ENCODE results near the gene STK38L. TPM values are rescaled to one million over a fixed set of nuclear protein-coding genes. Genes with fewer than 3 reads are reported as not detected.

STK38L gene
- total RNA-seq, 5 donors from 2014 or later (not counting 1 experiment from before 2014, with no cell fraction given), result 13.5 to 19.6 (median 18.3) TPM

DNA sequence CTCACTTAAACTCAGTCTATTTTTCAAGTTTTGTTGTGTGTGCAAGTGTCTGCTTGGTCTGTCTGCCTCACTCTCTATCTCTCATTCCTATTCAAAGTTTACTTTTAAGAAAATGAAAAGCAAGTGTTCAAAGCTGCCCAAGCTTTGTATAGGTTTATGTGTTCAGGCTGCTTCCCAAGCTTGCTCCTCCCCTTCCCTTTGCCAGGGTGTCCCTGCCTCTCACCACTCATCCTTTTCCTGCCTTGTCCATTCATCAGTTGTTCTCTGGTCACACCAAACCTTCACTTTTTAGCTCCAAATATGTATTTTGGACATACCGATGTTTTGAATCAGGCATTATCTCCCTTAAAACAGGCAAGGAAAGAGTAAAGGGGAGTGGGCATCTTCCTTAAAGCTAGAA lies 41.3 kb downstream of the STK38L start:
- ChIA-PET CTCF (interaction anchor here (0.6 to 1.3 kb wide), 5 partner anchors 10 to 141 kb away, joined by 3 to 8 read pairs (median 5); no protein-coding TSS in a partner anchor), POLR2A (no interaction called here)
- DNase-seq, result no peak
- WGBS (ENCODE audit: insufficient coverage), result no CpG with 5 or more reads among the region's 1 CpG
- no peak for ATAC-seq (replicated peaks in 1 of 4)
- Histone ChIP-seq H3K27ac (ENCODE audit: low read length) (no peak overlapping the region), H3K36me3 (ENCODE audit: control insufficient read depth in 2 of 2, extremely low read depth in 1 of 2, insufficient read depth in 1 of 2, low read length in 1 of 2) (no peaks in the 10 kb centered on the region), H3K4me1 (ENCODE audit: control insufficient read depth in 1 of 2, extremely low read depth in 1 of 2, insufficient read depth in 2 of 2, low read length in 2 of 2) (no peaks in the 10 kb centered on the region), H3K9me3 (no peaks in the 10 kb centered on the region), H3K27me3 (replicated peaks in 1 of 2; ENCODE audit: control insufficient read depth in 2 of 2, extremely low read depth in 1 of 2, insufficient read depth in 2 of 2, low read length in 1 of 2) (no peaks in the 10 kb centered on the region), H3K4me3 (ENCODE audit: control insufficient read depth in 1 of 2, extremely low read depth in 1 of 2, low read length in 1 of 2) (no peak overlapping the region)
- Mint-ChIP-seq H3K27me3 (no peaks in the 10 kb centered on the region), H3K4me3 (no peak overlapping the region), H3K36me3 (no peaks in the 10 kb centered on the region), H3K27ac (no peak overlapping the region), H3K9me3 (no peaks in the 10 kb centered on the region), H3K4me1 (peaks cover 2 to 15% (median 7%) of the 10 kb centered on the region in 3 donors)

DNA sequence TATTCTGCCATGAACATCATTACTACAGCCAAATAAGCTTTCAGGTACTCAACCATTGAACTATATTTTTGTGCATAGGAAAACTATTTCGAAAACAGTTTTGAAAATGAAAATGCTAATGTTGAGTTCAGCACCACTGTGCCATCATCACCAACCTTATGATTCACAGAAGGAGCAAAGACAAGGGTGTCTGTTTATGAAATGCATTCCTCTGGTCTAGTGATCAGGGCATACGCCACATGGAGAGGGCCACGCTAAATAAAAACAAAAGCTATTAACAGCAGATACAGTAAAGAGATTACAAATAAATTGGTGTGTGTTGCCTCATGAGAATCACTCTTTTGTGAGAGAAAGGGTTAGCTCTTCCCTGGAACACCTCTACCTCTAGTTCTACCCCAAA lies 45.3 kb downstream of the STK38L start:
- no peak overlapping the region for H3K4me3 Mint-ChIP-seq
- H3K27ac Mint-ChIP-seq, result no peak overlapping the region
- DNase-seq (no peak), ATAC-seq (replicated peaks in 1 of 4) (no peak)
- H3K4me1 ChIP-seq (ENCODE audit: control insufficient read depth in 1 of 2, extremely low read depth in 1 of 2, insufficient read depth in 2 of 2, low read length in 2 of 2), result no peaks in the 10 kb centered on the region
- no peak overlapping the region for H3K27ac ChIP-seq (ENCODE audit: low read length)
- H3K4me1 Mint-ChIP-seq, result peaks cover 6 to 17% (median 7%) of the 10 kb centered on the region in 3 donors
- H3K9me3 Mint-ChIP-seq, result no peaks in the 10 kb centered on the region
- no peaks in the 10 kb centered on the region for H3K36me3 ChIP-seq (ENCODE audit: control insufficient read depth in 2 of 2, extremely low read depth in 1 of 2, insufficient read depth in 1 of 2, low read length in 1 of 2)
- CTCF ChIA-PET, result no interaction called here
- no peak overlapping the region for H3K4me3 ChIP-seq (ENCODE audit: control insufficient read depth in 1 of 2, extremely low read depth in 1 of 2, low read length in 1 of 2)
- H3K9me3 ChIP-seq, result no peaks in the 10 kb centered on the region
- peaks cover 9% of the 10 kb centered on the region for H3K36me3 Mint-ChIP-seq
- H3K27me3 Mint-ChIP-seq, result no peaks in the 10 kb centered on the region
- WGBS (ENCODE audit: insufficient coverage), result no CpG with 5 or more reads among the region's 3 CpGs
- H3K27me3 ChIP-seq (replicated peaks in 1 of 2; ENCODE audit: control insufficient read depth in 2 of 2, extremely low read depth in 1 of 2, insufficient read depth in 2 of 2, low read length in 1 of 2), result no peaks in the 10 kb centered on the region
- POLR2A ChIA-PET, result interaction anchor here in 1 of 2 donors (0.7 kb wide), 1 partner anchor 145 kb away, joined by 3 read pairs; no protein-coding TSS in a partner anchor

DNA sequence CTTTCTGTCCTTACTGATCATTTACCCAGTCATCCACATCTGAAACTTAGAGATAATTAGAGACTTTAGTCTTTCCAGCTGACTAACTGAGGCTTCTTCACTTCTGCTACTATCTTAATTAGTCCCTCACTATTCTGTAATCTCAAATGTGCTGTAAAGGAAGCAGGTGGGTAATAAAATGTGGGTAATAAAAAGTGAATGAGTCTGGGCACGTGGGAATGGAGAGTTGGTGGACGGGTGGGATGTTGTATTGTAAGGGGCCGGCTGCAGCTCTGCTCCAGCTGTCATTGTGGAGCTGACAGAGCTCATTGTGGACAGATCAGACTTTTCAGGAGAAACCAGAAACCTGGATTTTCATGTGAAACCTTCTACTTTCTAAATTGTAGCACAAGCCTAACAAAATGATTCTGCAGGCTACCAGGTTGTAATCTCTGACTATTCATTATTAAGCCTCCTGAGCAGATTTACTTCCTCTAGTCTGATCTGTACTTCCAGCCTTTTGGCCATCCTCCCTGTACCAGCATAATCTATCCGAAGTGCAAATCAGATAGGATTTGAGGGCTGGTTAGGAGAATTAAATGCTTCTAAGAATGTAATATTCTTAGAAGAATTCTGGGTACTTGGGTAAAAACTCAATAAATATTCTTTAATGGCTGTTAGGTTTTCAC lies 46.5 kb downstream of the STK38L start:
- POLR2A ChIA-PET, result no interaction called here

GRCh38 chr12:27291862-27292261 lies 47.8 kb downstream of the STK38L start:
- Histone ChIP-seq H3K36me3 (ENCODE audit: control insufficient read depth in 2 of 2, extremely low read depth in 1 of 2, insufficient read depth in 1 of 2, low read length in 1 of 2) (no peaks in the 10 kb centered on the region), H3K9me3 (no peaks in the 10 kb centered on the region), H3K27me3 (replicated peaks in 1 of 2; ENCODE audit: control insufficient read depth in 2 of 2, extremely low read depth in 1 of 2, insufficient read depth in 2 of 2, low read length in 1 of 2) (no peaks in the 10 kb centered on the region), H3K27ac (ENCODE audit: low read length) (no peak overlapping the region), H3K4me1 (ENCODE audit: control insufficient read depth in 1 of 2, extremely low read depth in 1 of 2, insufficient read depth in 2 of 2, low read length in 2 of 2) (no peaks in the 10 kb centered on the region), H3K4me3 (ENCODE audit: control insufficient read depth in 1 of 2, extremely low read depth in 1 of 2, low read length in 1 of 2) (no peak overlapping the region)
- CTCF ChIA-PET, result no interaction called here
- H3K27ac Mint-ChIP-seq, result no peak overlapping the region
- ATAC-seq (replicated peaks in 1 of 4) (no peak), DNase-seq (no peak)
- no peaks in the 10 kb centered on the region for H3K27me3 Mint-ChIP-seq
- no peak overlapping the region for H3K4me3 Mint-ChIP-seq
- peaks cover 9% of the 10 kb centered on the region for H3K36me3 Mint-ChIP-seq
- no CpG with 5 or more reads among the region's 1 CpG for WGBS (ENCODE audit: insufficient coverage)
- peaks cover 6 to 23% (median 7%) of the 10 kb centered on the region in 3 donors for H3K4me1 Mint-ChIP-seq
- POLR2A ChIA-PET, result no interaction called here
- H3K9me3 Mint-ChIP-seq, result no peaks in the 10 kb centered on the region

More for the DNA sequence above, 46.5 kb downstream of the STK38L start:
- WGBS (ENCODE audit: insufficient coverage), result 94% methylated on average over 2 of the region's 4 CpGs
- Histone ChIP-seq H3K27ac (ENCODE audit: low read length) (no peak overlapping the region), H3K4me3 (ENCODE audit: control insufficient read depth in 1 of 2, extremely low read depth in 1 of 2, low read length in 1 of 2) (no peak overlapping the region), H3K4me1 (ENCODE audit: control insufficient read depth in 1 of 2, extremely low read depth in 1 of 2, insufficient read depth in 2 of 2, low read length in 2 of 2) (no peaks in the 10 kb centered on the region), H3K36me3 (ENCODE audit: control insufficient read depth in 2 of 2, extremely low read depth in 1 of 2, insufficient read depth in 1 of 2, low read length in 1 of 2) (no peaks in the 10 kb centered on the region), H3K27me3 (replicated peaks in 1 of 2; ENCODE audit: control insufficient read depth in 2 of 2, extremely low read depth in 1 of 2, insufficient read depth in 2 of 2, low read length in 1 of 2) (no peaks in the 10 kb centered on the region), H3K9me3 (no peaks in the 10 kb centered on the region)
- no peak overlapping the region for H3K4me3 Mint-ChIP-seq
- peaks cover 9% of the 10 kb centered on the region for H3K36me3 Mint-ChIP-seq
- ATAC-seq (replicated peaks in 1 of 4), result no peak
- DNase-seq, result no peak
- H3K4me1 Mint-ChIP-seq, result peaks cover 6 to 19% (median 7%) of the 10 kb centered on the region in 3 donors
- H3K27ac Mint-ChIP-seq, result no peak overlapping the region
- H3K27me3 Mint-ChIP-seq, result no peaks in the 10 kb centered on the region
- CTCF ChIA-PET, result interaction anchor here in 1 of 2 donors (0.5 to 1.0 kb wide), 2 partner anchors 10 to 278 kb away, joined by 3 to 5 read pairs; no protein-coding TSS in a partner anchor
- no peaks in the 10 kb centered on the region for H3K9me3 Mint-ChIP-seq

GRCh38 chr12:27292718-27293117 lies 48.6 kb downstream of the STK38L start:
- H3K27ac Mint-ChIP-seq, result no peak overlapping the region

GRCh38 chr12:27293463-27293862 lies 49.4 kb downstream of the STK38L start:
- H3K9me3 ChIP-seq, result no peaks in the 10 kb centered on the region
- H3K4me3 ChIP-seq (ENCODE audit: control insufficient read depth in 1 of 2, extremely low read depth in 1 of 2, low read length in 1 of 2), result no peak overlapping the region
- H3K4me1 ChIP-seq (ENCODE audit: control insufficient read depth in 1 of 2, extremely low read depth in 1 of 2, insufficient read depth in 2 of 2, low read length in 2 of 2), result no peaks in the 10 kb centered on the region
- peaks cover 0 to 7% of the 10 kb centered on the region in 2 donors for H3K36me3 ChIP-seq (ENCODE audit: control insufficient read depth in 2 of 2, extremely low read depth in 1 of 2, insufficient read depth in 1 of 2, low read length in 1 of 2)
- CTCF ChIA-PET, result no interaction called here
- H3K4me3 Mint-ChIP-seq, result no peak overlapping the region
- no CpG with 5 or more reads among the region's 3 CpGs for WGBS (ENCODE audit: insufficient coverage)
- no peak overlapping the region for H3K27ac Mint-ChIP-seq
- no peaks in the 10 kb centered on the region for H3K27me3 Mint-ChIP-seq
- no peak for DNase-seq
- H3K4me1 Mint-ChIP-seq, result peaks cover 6 to 16% (median 7%) of the 10 kb centered on the region in 3 donors
- POLR2A ChIA-PET, result no interaction called here
- H3K27ac ChIP-seq (ENCODE audit: low read length), result no peak overlapping the region
- no peaks in the 10 kb centered on the region for H3K27me3 ChIP-seq (replicated peaks in 1 of 2; ENCODE audit: control insufficient read depth in 2 of 2, extremely low read depth in 1 of 2, insufficient read depth in 2 of 2, low read length in 1 of 2)
- H3K9me3 Mint-ChIP-seq, result no peaks in the 10 kb centered on the region
- no peak for ATAC-seq (replicated peaks in 1 of 4)
- peaks cover 17% of the 10 kb centered on the region for H3K36me3 Mint-ChIP-seq

More at GRCh38 chr12:27292718-27293117, 48.6 kb downstream of the STK38L start:
- peaks cover 0 to 1% of the 10 kb centered on the region in 2 donors for H3K36me3 ChIP-seq (ENCODE audit: control insufficient read depth in 2 of 2, extremely low read depth in 1 of 2, insufficient read depth in 1 of 2, low read length in 1 of 2)
- 100% methylated on average over 1 of the region's 2 CpGs for WGBS (ENCODE audit: insufficient coverage)
- H3K27me3 ChIP-seq (replicated peaks in 1 of 2; ENCODE audit: control insufficient read depth in 2 of 2, extremely low read depth in 1 of 2, insufficient read depth in 2 of 2, low read length in 1 of 2), result no peaks in the 10 kb centered on the region
- H3K27ac ChIP-seq (ENCODE audit: low read length), result no peak overlapping the region
- no peaks in the 10 kb centered on the region for H3K4me1 ChIP-seq (ENCODE audit: control insufficient read depth in 1 of 2, extremely low read depth in 1 of 2, insufficient read depth in 2 of 2, low read length in 2 of 2)
- POLR2A ChIA-PET, result no interaction called here
- H3K9me3 Mint-ChIP-seq, result no peaks in the 10 kb centered on the region
- no peaks in the 10 kb centered on the region for H3K9me3 ChIP-seq
- CTCF ChIA-PET, result no interaction called here
- H3K27me3 Mint-ChIP-seq, result no peaks in the 10 kb centered on the region
- H3K4me3 ChIP-seq (ENCODE audit: control insufficient read depth in 1 of 2, extremely low read depth in 1 of 2, low read length in 1 of 2), result no peak overlapping the region
- peaks cover 11% of the 10 kb centered on the region for H3K36me3 Mint-ChIP-seq
- peaks cover 6 to 18% (median 7%) of the 10 kb centered on the region in 3 donors for H3K4me1 Mint-ChIP-seq
- DNase-seq (no peak), ATAC-seq (replicated peaks in 1 of 4) (no peak)
- H3K4me3 Mint-ChIP-seq, result no peak overlapping the region

All from T-cell (primary cell).